ENCODE results near the gene RGS14. TPM values are rescaled to one million over a fixed set of nuclear protein-coding genes. Genes with fewer than 3 reads are reported as not detected.
"Not testable (repeated sequence)": the region's sequence is repeated elsewhere in the genome, so short reads cannot be mapped to it uniquely, and the experiment has no call there.

RGS14 gene
- total RNA-seq, 1 experiment from 2014 or later = 91.8 TPM

DNA sequence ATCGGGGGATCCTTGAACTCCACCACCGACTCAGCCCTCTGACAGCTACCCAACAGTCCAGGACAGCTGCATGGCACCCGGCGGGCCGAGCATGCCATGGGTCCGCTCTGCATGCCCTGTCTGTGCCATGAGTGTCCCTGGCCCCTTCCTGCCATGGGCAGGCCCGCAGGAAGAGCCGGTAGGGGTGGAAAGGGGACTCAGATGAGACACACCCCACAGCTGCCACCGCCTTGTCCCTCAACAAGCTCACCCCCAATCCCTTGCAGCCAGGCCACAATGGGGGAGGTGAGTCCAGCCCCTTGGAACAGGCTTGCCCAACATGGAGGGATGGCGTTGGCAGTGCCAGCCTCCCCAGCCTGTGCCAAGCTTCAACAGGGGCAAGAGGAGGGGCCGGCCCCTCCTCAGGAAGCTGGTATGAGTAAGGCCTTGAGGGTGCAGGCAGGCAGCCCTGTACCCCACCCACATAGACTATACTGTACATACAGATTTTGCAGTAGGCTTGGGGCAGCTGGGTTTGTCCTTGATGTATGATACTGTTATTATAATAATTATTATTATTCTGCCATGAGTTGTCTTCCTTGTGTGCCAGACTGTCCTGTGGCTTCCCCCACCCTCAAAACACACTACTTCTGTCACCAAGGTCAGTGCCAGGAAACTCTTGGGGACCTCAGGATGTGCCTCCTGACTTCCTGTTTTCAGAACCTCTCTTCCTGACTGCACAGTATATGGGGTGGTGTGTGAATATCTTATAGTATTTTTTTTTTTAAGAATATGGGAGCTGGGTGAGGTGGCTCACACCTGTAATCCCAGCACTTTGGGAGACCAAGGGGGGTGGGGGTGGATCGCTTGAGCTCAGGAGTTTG is 14.5 kb downstream of the RGS14 start:
- in situ Hi-C loops (cut with HindIII; ENCODE audit: low sequenced_read_pairs) = no loop called here
- DNase-seq (ENCODE audit: low spot score) = no peak

DNA sequence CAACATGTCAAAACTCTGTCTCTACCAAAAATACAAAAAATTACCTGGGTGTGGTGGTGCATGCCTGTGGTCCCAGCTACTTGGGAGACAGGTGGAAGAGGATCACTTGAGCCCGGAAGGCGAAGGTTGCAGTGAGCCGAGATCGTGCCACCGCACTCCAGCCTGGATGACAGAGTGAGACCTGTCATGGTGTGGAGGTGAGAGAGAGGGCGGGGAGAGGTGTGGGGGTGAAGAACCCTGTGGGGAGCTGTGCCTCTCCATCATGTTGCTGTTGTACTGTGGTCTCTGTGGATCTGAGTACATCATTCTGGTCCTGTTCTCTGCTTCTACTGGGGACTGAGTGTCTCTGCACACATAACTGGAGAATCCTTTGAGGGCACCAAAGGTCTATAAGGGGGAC is 15.2 kb downstream of the RGS14 start:
- no peak for DNase-seq (ENCODE audit: low spot score)
- in situ Hi-C loops (cut with HindIII; ENCODE audit: low sequenced_read_pairs) = no loop called here

DNA sequence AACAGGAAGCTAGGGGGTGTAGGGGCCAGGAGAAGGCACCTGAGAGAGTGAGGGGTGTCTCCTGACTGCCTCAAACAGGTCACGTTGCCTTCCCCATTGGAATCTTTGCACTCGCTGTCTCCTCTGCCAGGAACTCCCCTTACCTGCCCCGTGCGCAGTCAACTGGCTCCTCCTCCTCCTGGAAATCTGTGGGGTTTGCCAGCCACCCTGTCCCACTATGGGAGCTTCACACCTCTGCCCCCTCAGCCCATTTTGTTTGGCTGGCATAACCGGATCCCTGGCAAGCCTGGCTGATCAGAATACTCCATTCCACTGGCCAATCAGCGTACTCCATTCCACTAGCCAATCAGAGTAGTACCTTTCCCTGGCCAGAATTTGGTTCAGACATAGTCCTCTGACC is 16.1 kb downstream of the RGS14 start:
- no peak for DNase-seq (ENCODE audit: low spot score)
- in situ Hi-C loops (cut with HindIII; ENCODE audit: low sequenced_read_pairs) = no loop called here

DNA sequence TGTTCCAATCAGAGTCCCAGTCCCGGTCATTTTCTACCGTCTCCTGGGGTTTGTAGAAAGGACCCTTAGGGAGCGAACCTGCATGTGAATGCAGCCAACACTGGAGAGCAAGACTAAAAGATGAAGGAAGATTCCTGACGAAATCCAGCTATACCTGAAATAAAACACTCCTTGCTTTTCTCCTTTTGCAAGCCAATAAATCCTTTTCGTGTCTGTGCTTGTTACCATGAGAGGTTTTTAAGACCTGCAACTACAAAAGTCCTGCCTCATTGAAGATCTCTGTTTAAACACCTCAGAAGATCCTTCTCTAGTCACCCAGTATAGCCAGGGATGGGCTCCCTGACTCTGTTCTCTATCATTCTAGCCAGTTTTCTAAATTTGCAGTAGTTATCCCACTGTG is 16.5 kb downstream of the RGS14 start:
- in situ Hi-C loops (cut with HindIII; ENCODE audit: low sequenced_read_pairs) = no loop called here
- no peak for DNase-seq (ENCODE audit: low spot score)

DNA sequence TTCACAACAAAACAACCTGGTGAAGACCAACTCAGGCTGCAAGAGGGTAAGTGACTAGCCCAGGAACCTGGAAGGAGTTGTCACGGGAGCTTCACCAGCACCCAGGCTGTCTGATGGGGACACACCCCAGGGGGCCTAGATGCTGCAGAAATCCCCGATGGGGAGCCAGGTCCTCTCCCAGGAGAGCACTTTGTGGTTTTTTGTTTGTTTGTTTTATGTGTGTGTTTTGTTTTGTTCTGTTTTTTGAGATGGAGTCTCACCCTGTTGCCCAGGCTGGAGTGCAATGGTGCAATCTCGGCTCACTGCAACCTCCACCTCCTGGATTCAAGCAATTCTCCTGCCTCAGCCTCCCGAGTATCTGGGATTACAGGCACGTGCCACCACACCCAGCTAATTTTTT is 17.8 kb downstream of the RGS14 start:
- in situ Hi-C loops (cut with HindIII; ENCODE audit: low sequenced_read_pairs); DNase-seq (ENCODE audit: low spot score): not testable (repeated sequence)

DNA sequence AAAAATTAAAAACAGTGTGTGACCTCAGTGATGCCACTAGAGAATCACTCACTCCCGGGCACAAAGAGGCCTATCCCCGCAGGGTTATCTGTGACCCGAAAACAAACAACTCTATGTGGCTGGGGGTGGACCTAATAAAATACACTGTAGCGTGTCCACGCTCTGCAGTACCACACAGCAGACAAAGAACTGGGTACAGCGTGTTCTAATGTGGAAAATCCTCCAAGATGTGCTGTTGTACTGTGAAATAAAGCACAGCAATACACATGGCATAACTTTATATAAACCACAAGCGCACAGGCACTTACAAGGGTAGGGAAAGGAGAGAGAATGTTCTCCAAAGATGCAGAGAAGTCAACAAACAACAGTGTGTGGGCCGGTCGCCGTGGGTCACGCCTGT is 18.4 kb downstream of the RGS14 start:
- in situ Hi-C loops (cut with HindIII; ENCODE audit: low sequenced_read_pairs) = no loop called here
- DNase-seq (ENCODE audit: low spot score) = no peak

DNA sequence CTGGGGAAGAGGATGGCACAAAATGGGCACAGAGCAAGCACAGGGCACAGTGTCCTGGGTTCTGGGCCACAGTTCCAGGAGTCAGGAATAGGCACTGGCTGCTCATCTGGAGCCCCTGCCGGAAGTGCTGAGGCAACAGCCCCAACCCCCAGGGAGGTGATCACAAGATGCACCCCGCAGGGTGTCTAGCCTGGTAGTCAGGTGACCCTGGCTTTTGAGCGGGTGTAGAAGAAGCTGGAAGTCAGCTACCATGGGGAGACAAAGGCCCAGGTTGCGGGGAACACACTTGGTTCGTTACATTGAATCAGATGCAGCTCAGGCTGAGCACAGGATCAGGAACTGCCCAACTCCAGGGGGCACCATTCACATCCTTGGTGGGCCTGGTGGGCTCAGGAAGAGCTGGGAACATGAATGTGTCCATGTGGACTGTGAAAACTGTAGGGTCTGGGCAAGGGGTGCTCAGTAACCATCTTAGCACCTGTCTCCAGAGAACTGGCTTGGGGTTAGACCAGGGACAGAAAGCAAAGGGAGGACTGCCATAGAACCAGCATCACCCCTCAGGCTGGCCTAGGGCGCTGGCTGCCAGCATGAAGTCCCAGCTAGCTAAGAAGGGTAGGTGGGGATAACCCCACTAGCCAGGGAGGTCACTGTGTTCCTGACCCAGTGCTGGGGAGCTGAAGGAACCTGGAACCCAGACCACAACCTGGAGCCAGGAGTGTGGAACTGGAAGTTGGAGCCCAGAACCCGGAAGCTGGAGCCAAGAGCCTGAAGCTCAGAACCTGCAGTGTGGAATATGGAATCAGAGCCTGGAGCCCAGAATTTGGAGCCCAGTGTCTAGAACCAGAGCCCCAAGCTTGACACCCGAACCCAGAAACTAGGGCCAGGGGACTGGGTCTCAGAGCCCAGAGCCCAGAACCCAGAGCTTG is 20.4 kb downstream of the RGS14 start:
- in situ Hi-C loops (cut with HindIII; ENCODE audit: low sequenced_read_pairs) = no loop called here
- DNase-seq (ENCODE audit: low spot score) = no peak

DNA sequence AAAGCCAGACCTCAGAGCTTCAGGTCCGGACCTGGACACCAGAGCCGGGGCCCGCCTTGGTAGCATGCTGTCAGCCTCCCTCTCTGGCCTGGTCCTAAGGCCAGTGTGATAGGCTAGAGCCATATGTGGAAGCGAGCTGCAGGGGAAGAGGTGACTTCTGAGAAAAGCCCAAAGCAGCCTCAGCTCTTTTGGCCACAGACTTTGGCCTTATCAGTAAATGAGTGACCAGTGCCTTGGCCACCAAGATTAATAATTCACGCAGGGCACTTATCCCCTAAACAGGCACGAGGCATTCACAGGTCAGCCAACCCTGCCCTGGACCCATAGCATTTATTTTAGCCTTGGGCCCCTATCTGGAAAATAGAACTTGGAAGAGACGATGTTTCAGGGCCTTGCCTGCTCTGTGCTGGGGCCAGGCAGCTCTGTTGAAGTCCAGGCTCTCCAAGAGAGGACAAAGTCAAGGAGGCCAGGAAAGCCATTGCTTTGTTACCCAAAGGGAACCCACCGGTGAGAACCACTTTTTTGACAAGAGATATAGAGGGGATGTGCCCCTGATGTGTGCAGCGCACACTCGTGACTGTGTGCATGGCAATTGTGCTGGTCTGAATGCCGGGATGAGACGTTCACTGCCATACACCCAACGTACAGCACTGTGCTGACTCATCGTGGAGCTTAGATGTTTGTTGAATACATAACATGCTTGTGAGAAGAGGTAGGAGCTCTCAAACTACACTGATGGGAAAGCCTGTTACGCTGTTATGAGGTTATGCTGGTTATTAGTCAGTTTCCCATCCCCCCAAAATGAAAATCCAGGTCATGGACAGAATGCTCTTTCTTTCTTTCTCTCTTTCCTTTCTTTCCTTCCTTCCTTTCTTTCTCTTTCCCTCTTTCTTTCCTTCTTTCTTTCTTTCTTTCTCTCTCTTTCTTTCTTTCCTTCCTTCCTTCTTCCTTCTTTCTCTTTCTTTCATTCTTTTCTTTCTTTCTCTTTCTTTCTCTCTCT is 21.5 kb downstream of the RGS14 start:
- DNase-seq (ENCODE audit: low spot score) = no peak
- in situ Hi-C loops (cut with HindIII; ENCODE audit: low sequenced_read_pairs) = no loop called here

DNA sequence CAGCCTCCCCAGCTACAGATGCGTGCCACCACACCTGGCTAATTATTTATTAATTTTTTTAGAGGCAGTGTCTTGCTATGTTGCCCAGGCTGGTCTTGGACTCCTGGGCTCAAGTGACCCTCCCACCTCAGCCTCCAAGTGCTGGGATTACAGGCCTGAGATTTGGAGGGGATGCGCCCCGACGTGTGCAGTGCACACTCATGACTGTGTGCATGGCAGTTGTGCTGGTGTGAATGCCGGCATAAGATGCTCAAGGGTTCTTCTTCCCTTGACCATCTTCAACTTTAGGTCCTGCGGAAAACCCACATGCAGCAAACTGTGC is 23.0 kb downstream of the RGS14 start:
- DNase-seq (ENCODE audit: low spot score) = no peak
- in situ Hi-C loops (cut with HindIII; ENCODE audit: low sequenced_read_pairs) = no loop called here

DNA sequence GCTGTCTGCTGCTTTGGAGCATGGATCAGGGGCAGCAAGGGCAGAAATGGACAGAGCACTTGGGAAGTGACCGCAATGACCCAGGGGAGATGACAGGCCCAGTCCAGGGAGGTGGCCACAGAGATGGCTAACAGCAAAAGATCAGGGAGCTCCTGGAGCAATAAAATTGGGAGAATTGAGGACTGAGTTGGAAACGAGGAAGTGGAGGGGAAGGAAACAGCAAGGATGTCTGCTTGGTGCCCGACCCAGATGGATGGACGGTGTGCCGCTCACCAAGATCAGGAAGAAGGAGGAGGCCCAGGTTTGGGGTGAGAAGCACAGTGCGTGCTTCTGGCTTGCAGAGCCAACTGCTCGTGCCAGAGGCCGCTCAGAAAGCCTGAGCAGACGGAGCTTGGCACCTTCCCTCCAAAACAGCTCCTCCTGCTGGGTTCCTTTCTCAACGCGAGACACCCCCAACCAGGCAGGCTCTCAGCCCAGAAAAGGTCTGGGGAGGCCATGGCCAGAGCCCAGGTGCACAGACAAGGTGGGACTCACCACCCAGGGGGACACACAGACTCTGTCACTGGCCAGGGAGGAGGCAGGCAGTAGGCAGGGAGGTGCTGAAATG is 24.8 kb downstream of the RGS14 start:
- in situ Hi-C loops (cut with HindIII; ENCODE audit: low sequenced_read_pairs) = no loop called here
- DNase-seq (ENCODE audit: low spot score) = peak; percentile 95

DNA sequence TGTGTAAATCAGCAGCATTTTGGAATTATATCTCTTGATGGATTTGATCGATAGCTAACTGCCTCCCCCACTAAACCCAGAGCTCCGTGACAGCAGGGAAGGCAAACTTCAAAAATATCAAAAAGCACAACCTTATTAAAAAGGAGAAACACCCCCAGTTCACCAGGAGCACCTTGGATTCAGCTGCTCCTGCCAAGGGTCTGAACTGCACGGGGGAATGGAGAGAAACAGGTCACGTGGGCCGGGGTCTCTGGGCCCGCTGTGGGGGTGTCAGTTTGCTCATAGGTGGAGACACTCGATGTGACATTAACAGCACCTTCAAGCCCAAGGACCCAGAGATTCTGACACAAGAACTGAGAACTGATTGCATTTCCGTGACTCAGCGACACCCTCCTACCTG is 25.5 kb downstream of the RGS14 start:
- DNase-seq (ENCODE audit: low spot score) = no peak
- in situ Hi-C loops (cut with HindIII; ENCODE audit: low sequenced_read_pairs) = no loop called here

DNA sequence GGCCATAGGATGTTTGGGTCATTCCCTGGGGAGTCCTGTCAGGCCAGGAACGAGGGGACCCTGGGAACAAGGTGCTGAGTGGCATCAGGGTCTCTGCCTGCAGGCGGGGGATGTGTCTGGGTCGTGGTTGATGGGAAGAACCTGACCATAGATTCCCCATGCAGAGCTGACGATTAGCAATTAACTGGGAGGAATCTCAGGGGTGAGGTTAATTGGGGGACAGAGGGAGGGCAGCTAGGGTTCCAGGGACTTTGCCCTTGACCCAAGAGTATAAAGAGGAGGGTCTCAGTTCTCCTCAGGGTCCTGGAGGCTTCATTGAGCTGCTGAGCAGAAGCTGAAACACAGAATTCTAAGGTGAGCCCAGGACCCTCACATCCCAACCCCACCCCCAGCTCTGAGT is 26.4 kb downstream of the RGS14 start, which contains the start of gene SLC34A1:
Gene SLC34A1, plus strand, starts transcription at position 301 of the 400 bp plus-strand sequence. CDS start 1,308 bp downstream, outside the sequence.
- in situ Hi-C loops (cut with HindIII; ENCODE audit: low sequenced_read_pairs) = no loop called here
- no peak for DNase-seq (ENCODE audit: low spot score)

DNA sequence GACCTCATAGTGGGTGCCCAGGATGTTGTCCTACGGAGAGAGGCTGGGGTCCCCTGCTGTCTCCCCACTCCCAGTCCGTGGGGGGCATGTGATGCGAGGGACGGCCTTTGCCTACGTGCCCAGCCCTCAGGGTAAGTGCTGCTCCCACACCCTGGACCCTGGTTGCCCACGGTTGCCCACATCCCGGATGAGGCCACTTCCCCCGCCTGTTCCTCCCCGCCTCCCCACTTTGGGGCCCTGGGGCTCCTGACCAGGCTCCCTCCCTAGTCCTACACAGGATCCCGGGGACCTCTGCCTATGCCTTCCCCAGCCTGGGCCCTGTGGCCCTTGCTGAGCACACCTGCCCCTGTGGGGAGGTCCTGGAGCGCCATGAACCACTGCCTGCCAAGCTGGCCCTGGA is 28.0 kb downstream of the RGS14 start:
- DNase-seq (ENCODE audit: low spot score) = no peak
- in situ Hi-C loops (cut with HindIII; ENCODE audit: low sequenced_read_pairs) = no loop called here

DNA sequence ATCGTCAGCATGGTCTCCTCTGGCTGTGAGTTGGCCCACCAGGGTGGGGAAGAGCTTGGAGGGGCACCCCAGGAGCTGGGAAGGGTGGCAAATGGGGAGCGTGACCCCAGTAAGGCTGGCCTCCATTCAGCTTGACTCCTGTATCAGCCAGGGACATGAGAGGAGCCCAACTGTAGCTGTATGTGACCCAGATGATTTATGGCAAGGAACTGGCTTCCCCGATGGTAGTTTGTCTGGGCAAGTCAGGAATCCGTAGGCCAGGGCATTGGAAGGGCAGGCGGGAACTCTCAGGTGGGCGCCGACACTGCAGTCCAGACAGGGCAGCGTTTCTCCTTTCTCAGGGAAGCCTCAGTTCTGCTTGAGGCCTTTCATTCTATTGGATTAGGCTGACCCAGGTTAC is 28.8 kb downstream of the RGS14 start:
- DNase-seq (ENCODE audit: low spot score) = no peak
- in situ Hi-C loops (cut with HindIII; ENCODE audit: low sequenced_read_pairs) = no loop called here

DNA sequence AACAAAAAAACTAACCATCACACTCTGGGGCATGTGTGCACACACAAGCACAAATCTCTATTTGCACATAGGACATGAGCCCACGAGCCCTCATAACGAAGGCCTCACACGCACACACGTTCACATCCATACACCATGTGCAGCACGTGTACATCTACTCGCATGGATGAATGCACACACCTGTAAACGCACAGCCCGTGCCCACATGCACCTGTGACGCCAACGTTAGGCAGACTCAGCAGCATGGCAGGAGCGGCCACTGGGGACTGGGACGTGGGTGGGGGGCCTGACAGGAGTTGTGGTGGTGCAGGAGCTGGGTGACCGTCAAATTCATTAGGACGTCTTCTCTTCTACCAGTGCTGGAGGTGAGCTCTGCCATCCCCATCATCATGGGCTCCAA is 29.7 kb downstream of the RGS14 start:
- DNase-seq (ENCODE audit: low spot score) = no peak
- in situ Hi-C loops (cut with HindIII; ENCODE audit: low sequenced_read_pairs) = no loop called here

DNA sequence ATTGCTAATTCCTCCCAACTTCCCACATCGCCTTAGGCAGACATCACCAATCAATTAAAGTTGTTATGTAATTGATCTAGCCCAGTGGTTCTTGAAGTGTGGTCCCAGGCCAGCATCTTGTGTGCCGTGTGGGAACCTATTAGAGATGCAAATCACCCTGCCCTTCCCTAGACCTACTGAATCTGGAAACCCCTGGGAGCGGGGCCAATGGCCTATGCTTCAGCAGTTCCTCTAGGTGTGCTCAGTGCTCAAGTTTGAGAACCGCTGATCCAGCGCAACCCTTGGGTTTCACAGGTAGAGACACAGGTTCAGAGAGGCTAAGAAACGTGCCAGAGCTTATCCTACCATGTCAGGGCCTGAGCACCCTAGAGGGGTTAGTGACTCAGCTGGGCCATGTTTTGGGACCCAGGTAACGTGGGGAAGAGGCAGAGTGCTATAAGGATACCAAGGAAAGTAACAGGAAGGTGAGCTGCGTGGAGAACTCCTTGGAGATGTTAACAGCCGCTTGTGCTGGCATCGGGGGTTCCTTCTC is 30.9 kb downstream of the RGS14 start:
- in situ Hi-C loops (cut with HindIII; ENCODE audit: low sequenced_read_pairs) = no loop called here

DNA sequence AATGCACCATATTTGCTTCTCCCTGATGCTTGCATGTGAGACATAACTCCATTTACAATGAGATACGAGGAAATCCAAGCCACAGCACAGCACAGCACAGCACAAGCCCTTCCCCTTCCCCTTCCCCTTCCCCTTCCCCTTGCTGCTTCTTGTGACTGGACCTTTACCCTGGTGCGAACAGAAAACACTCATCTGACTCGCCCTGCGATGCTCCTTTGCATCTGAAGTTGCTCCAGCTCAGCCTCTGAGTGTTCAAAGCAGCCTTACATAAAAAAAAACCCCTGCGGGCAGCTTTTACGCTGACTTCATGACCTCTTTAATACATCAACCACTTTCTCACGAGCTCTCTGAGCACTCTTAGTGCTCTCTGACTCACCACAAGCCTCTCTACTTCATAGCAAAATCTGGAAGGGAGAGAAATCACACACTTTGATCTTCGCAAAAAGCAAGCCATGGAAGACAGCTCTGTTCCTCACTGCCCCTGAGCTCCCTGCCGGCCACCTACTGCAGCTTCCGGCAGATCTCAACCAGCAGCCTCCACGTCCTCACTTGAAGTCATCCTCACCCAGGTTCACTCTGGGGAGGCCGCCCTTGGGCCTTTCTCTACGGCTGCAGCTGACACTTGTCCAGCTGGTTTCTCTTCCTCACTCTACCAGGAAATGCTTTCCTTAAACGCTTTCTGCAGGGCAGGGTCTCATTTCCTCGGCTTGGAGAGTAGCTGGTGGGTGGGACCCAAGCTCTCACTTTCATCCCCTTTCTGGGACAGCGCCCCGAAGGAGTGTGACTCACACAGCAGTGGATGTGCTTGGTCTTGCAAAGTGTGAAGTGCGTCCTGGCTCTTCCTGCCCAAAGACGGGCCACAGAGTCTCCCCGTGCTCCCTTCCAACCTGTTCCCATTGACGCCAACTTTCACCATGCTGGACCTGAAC is 31.8 kb downstream of the RGS14 start:
- in situ Hi-C loops (cut with HindIII; ENCODE audit: low sequenced_read_pairs) = no loop called here

More for the DNA sequence above, 30.9 kb downstream of the RGS14 start:
- no peak for DNase-seq (ENCODE audit: low spot score)

More for the DNA sequence above, 31.8 kb downstream of the RGS14 start:
- DNase-seq (ENCODE audit: low spot score) = no peak
